Mucosa of rectum (tissue), 2 donors: Measurements from ENCODE around the gene ADISSP.

Source experiments
- H3K27ac ChIP-seq, 2 donors: one replicate each; pipeline ENCODE4 v1.7.0; 2013; ENCODE audit warnings: inconsistent platforms in 2 of 2, low read depth in 2 of 2, low read length in 2 of 2
- H3K27me3 ChIP-seq, 2 donors: one replicate each; pipeline ENCODE4 v1.7.0; 2013; ENCODE audit warnings: low read length in 2 of 2; ENCODE audit not compliant: control insufficient read depth in 2 of 2, insufficient read depth in 2 of 2
- H3K36me3 ChIP-seq, 2 donors: one replicate each; pipeline ENCODE4 v1.7.0; 2013; ENCODE audit warnings: low read length in 2 of 2; ENCODE audit not compliant: control insufficient read depth in 2 of 2, insufficient read depth in 2 of 2
- H3K4me1 ChIP-seq, 2 donors: one replicate each; pipeline ENCODE4 v1.7.0; 2013; ENCODE audit warnings: low read length in 2 of 2, mild to moderate bottlenecking in 1 of 2; ENCODE audit not compliant: control insufficient read depth in 2 of 2, insufficient read depth in 2 of 2
- H3K4me3 ChIP-seq, 2 donors: one replicate each; pipeline ENCODE4 v1.7.0; 2013; ENCODE audit warnings: low read length in 2 of 2
- H3K9ac ChIP-seq, 2 donors: one replicate each; pipeline ENCODE4 v1.7.0; 2013; ENCODE audit warnings: low read length in 2 of 2, low read depth in 1 of 2, mild to moderate bottlenecking in 1 of 2
- H3K9me3 ChIP-seq, 2 donors: one replicate each; pipeline ENCODE4 v1.7.0; 2013; ENCODE audit warnings: low read length in 2 of 2; ENCODE audit not compliant: control insufficient read depth in 2 of 2
- donor health status: healthy.
- donor health status: Normal muscosa, but diverticular disease.

The ADISSP gene

DNA sequence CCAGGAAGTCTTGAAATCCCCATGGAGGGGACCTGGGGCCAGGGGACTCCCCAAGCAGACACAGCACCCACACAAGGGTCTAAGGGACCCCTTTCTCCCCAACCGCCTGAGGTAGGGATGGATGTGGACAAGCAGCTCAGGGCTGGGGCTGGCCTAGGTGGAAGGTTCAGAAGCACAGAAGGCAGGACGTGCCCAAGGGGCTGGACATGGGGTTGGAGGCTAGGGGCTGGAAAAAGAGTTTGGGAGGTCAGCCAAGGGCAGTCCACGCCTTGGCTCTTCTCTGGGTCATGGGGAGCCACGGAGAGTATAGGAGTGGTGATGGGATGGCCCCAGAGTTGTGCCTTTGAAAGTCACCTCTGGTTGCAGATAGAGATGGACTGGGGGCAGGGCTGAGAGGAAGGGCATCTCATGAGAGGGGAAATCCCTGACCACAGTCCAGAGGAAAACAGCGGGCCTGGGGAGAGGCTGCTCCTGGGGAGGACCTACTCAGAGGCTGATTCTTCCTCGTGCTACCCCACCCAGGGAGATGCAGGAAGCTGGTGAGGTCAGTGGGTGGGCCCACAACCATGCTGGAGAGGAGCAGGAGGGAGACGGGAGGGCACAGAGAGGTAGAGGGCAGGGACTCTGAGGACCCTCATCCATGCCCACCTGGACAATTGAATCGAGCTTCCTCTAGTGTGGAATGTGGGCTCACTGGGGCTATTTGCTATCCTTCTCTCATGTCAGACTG, 37.6 kb downstream of the ADISSP start:
- Histone ChIP-seq H3K4me3 (no peak overlapping the region), H3K27me3 (peaks cover 14 to 16% of the 10 kb centered on the region in 2 donors), H3K9me3 (no peaks in the 10 kb centered on the region), H3K4me1 (peaks cover 2 to 14% of the 10 kb centered on the region in 2 donors), H3K27ac (no peak overlapping the region), H3K9ac (no peak overlapping the region), H3K36me3 (no peaks in the 10 kb centered on the region)

DNA sequence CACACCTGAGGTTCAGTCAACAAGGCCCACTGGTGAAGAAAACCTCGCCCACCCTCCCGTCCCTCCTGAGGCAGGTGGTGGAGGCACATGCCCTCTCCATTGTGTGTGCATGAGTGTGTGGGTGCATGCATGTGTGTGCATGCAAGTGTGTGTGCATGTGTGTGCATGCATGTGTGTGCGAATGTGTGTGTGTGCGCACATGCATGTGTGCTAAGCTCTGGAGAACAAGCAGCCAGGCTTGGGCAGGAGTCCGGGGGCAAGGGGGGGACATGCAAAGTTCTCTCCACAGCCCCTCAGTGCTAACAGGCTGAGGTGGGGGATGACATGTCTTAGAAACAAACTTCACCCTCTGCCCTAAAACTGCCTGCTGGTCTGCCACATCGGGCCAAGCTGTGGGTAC, 38.2 kb downstream of the ADISSP start:
- Histone ChIP-seq H3K9me3 (no peaks in the 10 kb centered on the region), H3K4me3 (no peak overlapping the region), H3K9ac (no peak overlapping the region), H3K36me3 (no peaks in the 10 kb centered on the region), H3K27me3 (peaks cover 14 to 16% of the 10 kb centered on the region in 2 donors), H3K27ac (no peak overlapping the region), H3K4me1 (peaks cover 2 to 12% of the 10 kb centered on the region in 2 donors)

DNA sequence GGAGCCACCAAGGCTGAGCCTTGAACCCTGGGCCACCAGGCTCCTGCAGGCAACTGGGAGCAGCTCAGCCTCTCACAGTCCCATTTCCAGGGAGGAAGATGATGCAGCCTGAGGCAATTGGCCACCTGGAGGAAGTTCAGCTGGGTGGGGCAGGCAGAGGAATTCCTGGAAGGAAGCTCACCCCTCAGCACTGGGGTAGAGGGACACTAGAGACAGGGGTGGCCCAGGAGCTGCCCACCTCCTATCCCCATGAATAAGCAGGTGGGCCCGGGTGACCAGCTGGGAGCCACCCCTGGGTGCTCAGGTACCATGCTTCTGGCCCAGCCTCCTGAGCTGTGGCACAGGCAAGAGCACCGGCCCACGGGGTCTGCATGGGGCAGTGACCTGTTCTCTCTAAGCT, 38.7 kb downstream of the ADISSP start:
- H3K4me1 ChIP-seq: peaks cover 1 to 8% of the 10 kb centered on the region in 2 donors
- H3K9ac ChIP-seq: no peak overlapping the region
- no peaks in the 10 kb centered on the region for H3K9me3 ChIP-seq
- no peaks in the 10 kb centered on the region for H3K36me3 ChIP-seq
- peaks cover 14 to 16% of the 10 kb centered on the region in 2 donors for H3K27me3 ChIP-seq
- no peak overlapping the region for H3K4me3 ChIP-seq
- H3K27ac ChIP-seq: no peak overlapping the region

DNA sequence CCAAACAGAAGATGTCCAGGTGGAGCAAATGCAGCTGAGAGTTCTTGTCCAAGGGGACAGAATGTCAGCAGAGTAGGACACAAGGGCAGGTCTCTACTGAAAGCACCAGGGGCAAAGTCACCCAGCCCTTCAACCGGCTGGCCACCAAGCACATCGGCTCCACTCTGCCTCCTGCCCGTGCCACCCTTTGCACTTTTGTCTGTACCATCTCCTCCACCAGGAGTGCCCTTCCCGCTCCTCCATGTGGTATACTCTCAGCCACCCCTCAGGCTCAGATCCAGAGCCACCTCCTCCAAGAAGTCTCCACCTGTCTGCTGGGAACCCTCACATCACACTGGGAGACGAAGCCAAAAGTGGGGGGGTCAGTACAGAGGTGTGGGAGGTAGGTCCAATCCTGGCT, 39.2 kb downstream of the ADISSP start:
- no peak overlapping the region for H3K27ac ChIP-seq

DNA sequence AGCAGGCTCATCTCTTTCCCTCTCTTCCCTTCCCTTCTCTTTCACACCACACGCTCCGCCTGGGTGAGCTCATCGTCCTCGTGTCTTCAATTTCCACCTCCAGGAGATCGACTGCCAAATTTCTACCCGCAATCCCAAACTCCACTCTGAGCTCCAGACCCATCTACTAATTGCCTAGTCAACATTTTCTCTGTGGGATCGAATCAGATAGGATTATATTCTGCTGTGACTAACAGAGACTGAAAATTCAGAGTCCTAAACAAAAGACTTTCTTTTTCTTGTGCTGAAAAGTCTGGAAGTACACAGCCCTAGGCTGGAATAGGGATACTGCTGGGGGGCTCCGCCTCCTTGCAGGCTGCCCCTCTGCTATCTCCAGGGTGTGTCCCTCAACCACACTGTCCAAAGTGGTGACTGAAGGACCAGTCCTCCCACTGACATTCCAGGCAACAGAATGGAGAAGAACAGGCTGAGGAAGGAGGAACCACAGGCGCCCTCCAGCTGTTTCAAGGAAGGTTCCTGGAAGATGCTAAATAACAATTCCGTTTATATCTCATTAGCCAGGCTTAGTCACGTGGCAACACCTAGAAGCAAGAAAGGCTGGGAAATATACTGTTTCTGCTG, 40.0 kb downstream of the ADISSP start:
- Histone ChIP-seq H3K4me1 (peaks cover 0 to 5% of the 10 kb centered on the region in 2 donors), H3K27me3 (peaks cover 9 to 12% of the 10 kb centered on the region in 2 donors), H3K9ac (no peak overlapping the region), H3K9me3 (no peaks in the 10 kb centered on the region), H3K36me3 (no peaks in the 10 kb centered on the region), H3K27ac (peak overlapping the region; percentile 17 to 44), H3K4me3 (peak overlapping the region in 1 of 2 donors; percentile 3)

More for the DNA sequence above, 39.2 kb downstream of the ADISSP start:
- no peak overlapping the region for H3K4me3 ChIP-seq
- H3K4me1 ChIP-seq: peaks cover 0 to 5% of the 10 kb centered on the region in 2 donors
- no peaks in the 10 kb centered on the region for H3K36me3 ChIP-seq
- H3K9me3 ChIP-seq: no peaks in the 10 kb centered on the region
- peaks cover 14 to 16% of the 10 kb centered on the region in 2 donors for H3K27me3 ChIP-seq
- H3K9ac ChIP-seq: no peak overlapping the region

DNA sequence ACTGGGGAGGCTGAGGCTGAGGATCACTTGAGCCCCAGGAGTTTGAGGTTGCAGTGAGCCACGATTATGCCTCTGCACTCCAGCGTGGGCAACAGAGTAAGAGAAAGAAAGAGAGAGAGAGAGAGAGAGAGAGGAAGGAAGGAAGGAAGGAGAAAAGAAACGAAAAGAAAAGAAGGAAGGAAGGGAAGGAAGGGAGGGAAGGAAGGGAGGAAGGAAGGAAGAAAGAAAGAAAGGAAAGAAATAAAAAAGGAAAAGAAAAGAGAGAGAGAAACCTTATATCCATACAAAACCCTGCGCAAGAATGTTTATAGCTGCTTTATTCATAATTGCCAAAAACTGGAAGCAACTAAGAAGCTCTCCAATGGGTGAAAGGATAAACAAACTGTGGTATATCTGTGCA, 43.2 kb downstream of the ADISSP start:
- Histone ChIP-seq H3K9me3 (no peaks in the 10 kb centered on the region), H3K9ac (no peak overlapping the region), H3K4me3 (no peak overlapping the region), H3K27ac (no peak overlapping the region), H3K36me3 (no peaks in the 10 kb centered on the region), H3K27me3 (peaks cover 2 to 4% of the 10 kb centered on the region in 2 donors), H3K4me1 (peaks cover 0 to 5% of the 10 kb centered on the region in 2 donors)

DNA sequence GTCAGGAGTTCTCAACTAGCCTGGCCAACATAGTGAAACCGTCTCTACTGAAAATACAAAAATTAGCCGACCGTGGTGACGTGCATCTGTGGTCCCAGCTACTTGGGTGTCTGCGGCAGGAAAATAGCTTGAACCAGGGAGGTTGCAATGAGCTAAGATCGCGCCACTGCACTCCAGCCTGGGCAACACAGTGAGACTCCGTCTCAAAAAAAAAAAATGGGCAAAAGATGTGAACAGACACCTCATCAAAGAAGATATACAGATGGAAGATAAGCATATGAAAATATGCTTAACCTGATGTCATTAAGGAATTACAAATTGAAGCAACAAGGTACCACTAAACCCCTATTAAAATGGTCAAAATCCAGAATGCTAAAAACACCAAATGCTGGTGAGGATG, 44.3 kb downstream of the ADISSP start:
- Histone ChIP-seq H3K27ac (no peak overlapping the region), H3K9ac (no peak overlapping the region), H3K4me3 (no peak overlapping the region), H3K9me3 (no peaks in the 10 kb centered on the region), H3K36me3 (no peaks in the 10 kb centered on the region), H3K27me3 (peaks cover 2 to 4% of the 10 kb centered on the region in 2 donors), H3K4me1 (peaks cover 0 to 5% of the 10 kb centered on the region in 2 donors)

DNA sequence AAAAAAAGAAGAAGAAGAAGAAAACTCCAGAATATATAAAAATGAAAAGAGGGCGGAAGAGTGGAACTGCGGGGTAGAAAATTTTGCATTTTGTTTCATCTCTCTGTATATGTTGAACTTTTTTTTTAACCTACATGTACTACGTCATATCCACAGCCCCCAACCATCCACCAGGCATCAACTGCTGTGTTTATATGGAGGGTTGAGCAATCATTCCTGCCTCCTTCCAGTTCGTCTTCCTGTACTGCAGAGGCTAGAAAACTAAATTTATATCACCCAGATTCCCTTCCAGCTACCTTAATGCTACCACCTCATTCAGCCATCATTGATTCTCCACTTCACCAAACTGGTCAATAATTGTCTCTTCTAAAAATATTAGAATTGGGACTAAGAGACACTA, 45.6 kb downstream of the ADISSP start:
- Histone ChIP-seq H3K36me3 (no peaks in the 10 kb centered on the region), H3K27ac (no peak overlapping the region), H3K9me3 (no peaks in the 10 kb centered on the region), H3K4me3 (no peak overlapping the region), H3K4me1 (no peaks in the 10 kb centered on the region), H3K27me3 (no peaks in the 10 kb centered on the region), H3K9ac (no peak overlapping the region)

DNA sequence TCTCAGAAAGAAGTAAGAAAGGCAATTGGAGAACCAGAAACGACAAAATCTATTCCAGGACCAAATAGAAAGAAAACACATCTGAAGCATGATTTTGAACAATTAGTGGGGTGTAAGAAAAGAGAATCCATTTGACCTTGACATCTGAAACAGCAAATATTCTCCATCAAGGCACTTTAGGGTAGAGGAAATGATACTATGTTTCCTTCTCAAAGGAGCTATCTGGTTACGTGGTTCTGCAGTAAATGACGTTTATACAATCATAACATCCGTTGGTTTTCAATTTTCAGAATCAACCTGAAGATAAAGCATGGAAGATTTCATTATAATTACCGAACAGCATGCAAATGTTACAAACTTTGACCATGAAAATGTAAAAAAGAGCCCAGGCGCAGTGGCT, 46.9 kb downstream of the ADISSP start:
- H3K9ac ChIP-seq: no peak overlapping the region
- H3K4me3 ChIP-seq: no peak overlapping the region
- H3K36me3 ChIP-seq: no peaks in the 10 kb centered on the region
- H3K9me3 ChIP-seq: no peaks in the 10 kb centered on the region
- no peak overlapping the region for H3K27ac ChIP-seq
- no peaks in the 10 kb centered on the region for H3K4me1 ChIP-seq
- H3K27me3 ChIP-seq: no peaks in the 10 kb centered on the region

DNA sequence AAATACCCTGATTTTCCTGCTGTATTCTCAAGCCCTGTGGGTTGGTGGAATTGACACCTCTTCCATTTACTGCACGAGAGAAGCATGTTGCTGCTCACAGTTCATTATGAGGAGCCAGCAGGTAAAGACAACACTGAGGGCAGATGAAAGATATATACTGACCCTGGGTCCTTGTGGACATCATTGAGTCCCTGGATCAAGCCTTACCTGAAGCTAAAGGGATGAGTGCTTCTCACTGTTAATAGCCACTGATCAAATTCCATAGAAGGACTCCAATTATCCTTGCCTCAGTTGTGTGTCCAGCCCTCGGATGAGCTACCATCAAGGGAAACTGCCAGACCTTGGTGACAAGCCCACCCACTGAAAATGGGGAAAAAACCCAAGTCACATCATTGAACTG, 47.5 kb downstream of the ADISSP start:
- no peak overlapping the region for H3K9ac ChIP-seq
- no peaks in the 10 kb centered on the region for H3K27me3 ChIP-seq
- H3K27ac ChIP-seq: no peak overlapping the region
- H3K4me3 ChIP-seq: no peak overlapping the region
- H3K9me3 ChIP-seq: no peaks in the 10 kb centered on the region
- H3K4me1 ChIP-seq: no peaks in the 10 kb centered on the region
- H3K36me3 ChIP-seq: no peaks in the 10 kb centered on the region
